Measurements from ENCODE around the gene PRRC2B.

The PRRC2B gene

DNA sequence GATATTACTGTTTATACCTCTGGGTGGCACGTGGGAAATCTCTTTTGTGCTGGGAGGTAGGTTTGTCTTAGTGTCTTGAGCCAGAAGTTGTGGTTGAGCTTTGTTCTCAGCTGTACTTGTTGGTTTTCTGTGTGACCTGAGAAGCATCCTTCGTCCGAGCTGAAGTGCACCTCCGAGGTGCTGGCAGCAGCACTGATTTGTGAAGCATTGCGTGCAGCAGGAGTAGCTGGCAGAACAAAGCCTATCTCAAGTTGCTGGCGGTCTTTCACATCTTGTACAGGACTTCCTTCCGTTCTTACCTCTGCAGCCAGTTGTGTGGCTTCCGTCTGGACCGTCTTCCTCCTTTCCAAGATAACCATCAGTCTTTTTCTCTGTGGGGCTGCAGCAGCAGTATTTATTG, 4.3 kb downstream of the PRRC2B start:
- peak overlapping the region; percentile 99 for H3K27ac ChIP-seq

GRCh38 chr9:131399972-131400371, 6.1 kb downstream of the PRRC2B start:
- TF ChIP-seq, protein P1, sequence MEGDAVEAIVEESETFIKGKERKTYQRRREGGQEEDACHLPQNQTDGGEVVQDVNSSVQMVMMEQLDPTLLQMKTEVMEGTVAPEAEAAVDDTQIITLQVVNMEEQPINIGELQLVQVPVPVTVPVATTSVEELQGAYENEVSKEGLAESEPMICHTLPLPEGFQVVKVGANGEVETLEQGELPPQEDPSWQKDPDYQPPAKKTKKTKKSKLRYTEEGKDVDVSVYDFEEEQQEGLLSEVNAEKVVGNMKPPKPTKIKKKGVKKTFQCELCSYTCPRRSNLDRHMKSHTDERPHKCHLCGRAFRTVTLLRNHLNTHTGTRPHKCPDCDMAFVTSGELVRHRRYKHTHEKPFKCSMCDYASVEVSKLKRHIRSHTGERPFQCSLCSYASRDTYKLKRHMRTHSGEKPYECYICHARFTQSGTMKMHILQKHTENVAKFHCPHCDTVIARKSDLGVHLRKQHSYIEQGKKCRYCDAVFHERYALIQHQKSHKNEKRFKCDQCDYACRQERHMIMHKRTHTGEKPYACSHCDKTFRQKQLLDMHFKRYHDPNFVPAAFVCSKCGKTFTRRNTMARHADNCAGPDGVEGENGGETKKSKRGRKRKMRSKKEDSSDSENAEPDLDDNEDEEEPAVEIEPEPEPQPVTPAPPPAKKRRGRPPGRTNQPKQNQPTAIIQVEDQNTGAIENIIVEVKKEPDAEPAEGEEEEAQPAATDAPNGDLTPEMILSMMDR (conservative IDR thresholded peaks at IDR 0.05): no peak
- H3K27ac ChIP-seq: peak overlapping the region; percentile 99

More for the DNA sequence above, 4.3 kb downstream of the PRRC2B start:
- TF ChIP-seq, protein P1 (conservative IDR thresholded peaks at IDR 0.05): no peak

DNA sequence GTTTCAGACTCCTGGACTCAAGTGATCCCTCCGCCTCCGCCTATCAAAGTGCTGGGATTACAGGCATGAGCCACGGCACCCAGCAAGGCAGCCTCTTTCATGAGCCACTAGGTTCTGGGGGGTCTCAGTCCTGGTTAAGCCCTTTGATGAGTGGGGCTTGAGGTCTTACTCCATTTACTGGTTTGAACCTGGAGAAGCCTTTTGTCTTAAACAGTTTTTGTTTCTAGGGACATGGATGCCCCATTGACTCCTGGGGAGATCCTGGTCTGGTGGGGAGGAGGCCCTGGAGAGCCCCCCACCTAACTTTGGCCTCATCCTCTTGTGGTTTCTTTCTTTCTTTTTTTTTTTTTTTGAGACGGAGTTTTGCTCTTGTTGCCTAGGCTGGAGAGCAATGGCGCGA, 6.7 kb downstream of the PRRC2B start:
- TF ChIP-seq, protein P1 (conservative IDR thresholded peaks at IDR 0.05): no peak
- H3K27ac ChIP-seq: peak overlapping the region; percentile 99

DNA sequence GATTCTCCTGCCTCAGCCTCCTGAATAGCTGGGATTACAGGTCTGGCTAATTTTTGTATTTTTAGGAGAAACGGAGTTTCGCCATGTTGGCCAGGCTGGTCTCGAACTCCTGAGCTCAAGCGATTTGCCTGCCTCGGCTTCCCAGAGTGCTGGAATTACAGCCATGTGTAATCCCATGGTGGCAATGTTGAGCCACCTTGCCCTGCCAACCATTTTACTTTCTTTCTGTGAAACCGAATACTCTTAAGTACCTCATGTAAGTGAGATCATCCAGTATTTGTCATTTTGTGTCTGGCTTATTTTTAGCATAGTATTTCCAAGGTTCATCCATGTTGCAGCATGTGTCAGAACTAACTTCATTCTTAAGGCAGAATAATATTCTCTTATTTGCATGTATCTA, 8.2 kb downstream of the PRRC2B start:
- peak overlapping the region; percentile 26 for H3K27ac ChIP-seq
- TF ChIP-seq, protein P1 (conservative IDR thresholded peaks at IDR 0.05): no peak

GRCh38 chr9:131402738-131403492, 9.0 kb downstream of the PRRC2B start:
- TF ChIP-seq, protein P1 (conservative IDR thresholded peaks at IDR 0.05): no peak
- peak overlapping the region; percentile 26 for H3K27ac ChIP-seq

DNA sequence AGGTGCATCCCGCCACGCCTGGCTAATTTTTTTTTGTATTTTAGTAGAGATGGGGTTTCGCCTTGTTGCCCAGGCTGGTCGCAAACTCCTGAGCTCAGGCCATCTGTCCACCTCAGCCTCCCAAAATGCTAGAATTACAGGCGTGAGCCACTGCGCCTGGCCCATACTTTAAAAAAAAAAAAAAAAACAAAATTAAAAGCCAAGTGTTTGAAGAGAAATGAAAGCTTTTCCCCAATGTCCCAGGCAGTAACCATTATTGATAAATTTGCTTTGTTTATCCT, 9.5 kb downstream of the PRRC2B start:
- H3K27ac ChIP-seq: peak overlapping the region; percentile 26
- TF ChIP-seq, protein P1 (conservative IDR thresholded peaks at IDR 0.05): no peak

GRCh38 chr9:131404581-131404980, 10.7 kb downstream of the PRRC2B start:
- H3K27ac ChIP-seq: peak overlapping the region; percentile 26
- TF ChIP-seq, protein P1 (conservative IDR thresholded peaks at IDR 0.05): no peak
